Ascending aorta (tissue), 2 donors: ENCODE results near the gene DNAJB6. TPM values are rescaled to one million over a fixed set of nuclear protein-coding genes. Genes with fewer than 3 reads are reported as not detected.

Experiments
- DNase-seq, 2 donors: peaks; one replicate each; pipeline ENCODE4 v3.0.0-alpha.2; 2019; ENCODE audit warnings: low spot score in 2 of 2
- H3K27ac ChIP-seq, 2 donors: fragments of 200-600 bp; sonication (generic); one replicate each; pipeline ENCODE4 v1.5.1; 2016 to 2017; ENCODE audit warnings: mild to moderate bottlenecking in 1 of 2
- H3K27me3 ChIP-seq: fragments of 200-600 bp; sonication (generic); one replicate; pipeline ENCODE4 v1.5.1; 2017
- H3K36me3 ChIP-seq, 2 donors: fragments of 200-600 bp; sonication (generic); one replicate each; pipeline ENCODE4 v1.5.1; 2016
- H3K4me1 ChIP-seq, 2 donors: fragments of 200-600 bp; sonication (generic); one replicate each; pipeline ENCODE4 v1.5.1; 2016 to 2017; ENCODE audit warnings: mild to moderate bottlenecking in 1 of 2
- H3K4me3 ChIP-seq, 2 donors: fragments of 200-600 bp; sonication (generic); one replicate each; pipeline ENCODE4 v1.5.1; 2016 to 2017; ENCODE audit warnings: mild to moderate bottlenecking in 1 of 2
- H3K9me3 ChIP-seq, 2 donors: fragments of 200-600 bp; sonication (generic); one replicate each; pipeline ENCODE4 v1.5.1; 2016
- intact Hi-C: fragments of 100-400 bp; cut with DNase I; formaldehyde crosslinking; loops from one replicate; pipeline ENCODE4 v1.15.1; 2023
- total RNA-seq: library from RNA; depleted of rRNA; stranded (reverse); fragments of >200 nt; gene quantifications from one replicate; pipeline ENCODE4 v1.1.0, GENCODE V29; 2016
- TF ChIP-seq, protein P1 (sequence below), 3 experiments: fragments of 200-600 bp in 2 of 3; fragments of 450-650 bp in 1 of 3; sonication (generic) in 2 of 3; IDR thresholded peaks; one replicate each; pipeline ENCODE4 v1.5.1; 2016 to 2019; ENCODE audit warnings: antibody characterized with exemption in 3 of 3, mild to moderate bottlenecking in 1 of 3, moderate library complexity in 1 of 3

Gene DNAJB6
- total RNA-seq, 1 donor from 2014 or later, result 79.1 TPM

GRCh38 chr7:157335236-157335635, 1.6 kb upstream of the DNAJB6 start:
- Histone ChIP-seq H3K4me1 (peaks cover 3 to 6% of the 10 kb centered on the region in 2 donors), H3K27ac (no peak overlapping the region)
- intact Hi-C loops, result loop anchor here (5.0 kb wide), 1 partner anchor 198 kb away; the partner anchor contains the start of gene UBE3C

DNA sequence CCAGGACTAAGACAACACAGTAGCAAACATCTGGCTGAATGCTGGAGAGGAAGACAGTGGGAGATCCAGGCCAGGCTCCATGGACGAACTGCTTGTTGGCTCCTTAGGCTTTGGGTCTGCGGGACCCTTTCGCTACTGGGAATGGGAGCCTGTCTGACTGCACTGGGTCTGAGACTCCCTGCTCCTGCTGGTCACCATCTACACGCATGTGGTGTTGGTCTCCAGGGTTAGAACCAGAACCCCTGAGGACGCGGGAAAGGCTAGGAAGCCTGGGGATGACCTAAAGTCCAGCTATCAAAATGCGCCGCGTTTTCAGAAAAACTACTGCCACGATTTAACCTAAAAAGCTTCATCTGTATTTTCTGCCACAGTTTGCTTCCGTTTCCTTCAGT, 817 bp upstream of the DNAJB6 start:
- H3K27me3 ChIP-seq, result no peaks in the 10 kb centered on the region
- intact Hi-C loops, result loop anchor here (2.0 to 5.0 kb wide), 4 partner anchors 51 to 387 kb away; partner anchors contain the start of genes NOM1 and UBE3C
- H3K4me1 ChIP-seq, result peaks cover 3 to 6% of the 10 kb centered on the region in 2 donors
- TF ChIP-seq, protein P1, sequence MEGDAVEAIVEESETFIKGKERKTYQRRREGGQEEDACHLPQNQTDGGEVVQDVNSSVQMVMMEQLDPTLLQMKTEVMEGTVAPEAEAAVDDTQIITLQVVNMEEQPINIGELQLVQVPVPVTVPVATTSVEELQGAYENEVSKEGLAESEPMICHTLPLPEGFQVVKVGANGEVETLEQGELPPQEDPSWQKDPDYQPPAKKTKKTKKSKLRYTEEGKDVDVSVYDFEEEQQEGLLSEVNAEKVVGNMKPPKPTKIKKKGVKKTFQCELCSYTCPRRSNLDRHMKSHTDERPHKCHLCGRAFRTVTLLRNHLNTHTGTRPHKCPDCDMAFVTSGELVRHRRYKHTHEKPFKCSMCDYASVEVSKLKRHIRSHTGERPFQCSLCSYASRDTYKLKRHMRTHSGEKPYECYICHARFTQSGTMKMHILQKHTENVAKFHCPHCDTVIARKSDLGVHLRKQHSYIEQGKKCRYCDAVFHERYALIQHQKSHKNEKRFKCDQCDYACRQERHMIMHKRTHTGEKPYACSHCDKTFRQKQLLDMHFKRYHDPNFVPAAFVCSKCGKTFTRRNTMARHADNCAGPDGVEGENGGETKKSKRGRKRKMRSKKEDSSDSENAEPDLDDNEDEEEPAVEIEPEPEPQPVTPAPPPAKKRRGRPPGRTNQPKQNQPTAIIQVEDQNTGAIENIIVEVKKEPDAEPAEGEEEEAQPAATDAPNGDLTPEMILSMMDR (IDR thresholded peaks at IDR 0.05), result no peak
- DNase-seq, result no peak
- no peaks in the 10 kb centered on the region for H3K36me3 ChIP-seq
- H3K9me3 ChIP-seq, result no peaks in the 10 kb centered on the region
- peak overlapping the region; percentile 83 to 91 for H3K4me3 ChIP-seq
- H3K27ac ChIP-seq, result peak overlapping the region; percentile 97

More at GRCh38 chr7:157335236-157335635, 1.6 kb upstream of the DNAJB6 start:
- no peaks in the 10 kb centered on the region for H3K36me3 ChIP-seq
- no peaks in the 10 kb centered on the region for H3K27me3 ChIP-seq
- DNase-seq, result no peak
- H3K9me3 ChIP-seq, result no peaks in the 10 kb centered on the region
- TF ChIP-seq, protein P1 (IDR thresholded peaks at IDR 0.05), result no peak
- no peak overlapping the region for H3K4me3 ChIP-seq

GRCh38 chr7:157337316-157338149, 729 bp downstream of the DNAJB6 start:
- Histone ChIP-seq H3K36me3 (no peaks in the 10 kb centered on the region), H3K27ac (peak overlapping the region; percentile 97), H3K4me1 (peaks cover 3 to 6% of the 10 kb centered on the region in 2 donors), H3K4me3 (peak overlapping the region; percentile 83 to 91), H3K27me3 (no peaks in the 10 kb centered on the region), H3K9me3 (no peaks in the 10 kb centered on the region)
- TF ChIP-seq, protein P1 (IDR thresholded peaks at IDR 0.05), result no peak
- intact Hi-C loops, result loop anchor here (1.0 to 5.0 kb wide), 5 partner anchors 10 to 389 kb away; partner anchors contain the start of genes NOM1 and UBE3C
- DNase-seq, result peak in 1 of 2 donors; percentile 78

DNA sequence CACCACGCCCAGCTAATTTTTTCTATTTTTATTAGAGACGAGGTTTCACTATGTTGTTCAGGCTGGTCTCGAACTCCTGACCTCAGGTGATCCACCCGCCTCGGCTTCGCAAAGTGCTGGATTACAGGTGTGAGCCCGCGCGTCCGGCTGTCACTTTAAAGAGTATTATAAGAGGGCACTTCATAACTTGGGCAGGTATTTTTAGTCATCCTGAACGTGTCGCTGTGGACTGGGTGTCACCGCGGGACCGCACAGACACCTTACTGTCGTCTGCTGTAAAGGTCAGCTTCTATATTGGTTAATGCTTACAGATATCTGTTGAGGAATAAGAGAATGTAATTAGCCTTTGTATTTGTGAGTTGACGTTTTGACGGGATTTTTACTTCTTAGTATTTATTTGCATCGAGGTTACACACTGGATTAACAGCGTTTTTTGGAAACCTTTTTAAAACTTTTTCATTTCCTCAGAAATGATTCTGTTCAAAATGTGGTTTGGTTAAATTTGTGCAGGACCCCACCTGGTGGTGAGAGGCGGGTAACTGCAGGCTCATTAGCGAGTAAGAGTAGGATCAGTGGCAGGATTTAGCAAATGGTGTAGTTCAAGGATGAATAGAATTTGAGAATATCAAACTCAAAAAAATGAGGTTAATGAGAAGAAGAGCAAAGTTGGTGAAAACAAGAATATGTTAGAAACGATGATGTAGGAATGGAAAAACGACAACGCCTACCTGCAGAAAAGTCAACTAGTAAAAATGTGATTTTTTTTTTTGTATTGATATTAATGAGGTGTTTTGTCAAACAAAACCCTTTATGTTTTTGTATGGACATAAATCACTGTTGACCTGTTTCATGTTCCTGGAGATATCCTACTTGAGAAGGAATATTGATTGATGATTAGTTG, 3.2 kb downstream of the DNAJB6 start:
- Histone ChIP-seq H3K36me3 (no peaks in the 10 kb centered on the region), H3K4me1 (peaks cover 3 to 6% of the 10 kb centered on the region in 2 donors), H3K4me3 (no peak overlapping the region), H3K27ac (no peak overlapping the region), H3K27me3 (no peaks in the 10 kb centered on the region), H3K9me3 (no peaks in the 10 kb centered on the region)
- intact Hi-C loops, result loop anchor here (5.0 to 10.0 kb wide), 2 partner anchors 203 to 445 kb away; partner anchors contain the start of genes LMBR1 and UBE3C
- TF ChIP-seq, protein P1 (IDR thresholded peaks at IDR 0.05), result peak; percentile 59 to 86 (median 86)
- DNase-seq, result peak in 1 of 2 donors; percentile 82

- Histone ChIP-seq H3K4me1 (peaks cover 3 to 26% of the 10 kb centered on the region in 2 donors), H3K4me3 (peak overlapping the region; percentile 47 to 50), H3K27me3 (no peaks in the 10 kb centered on the region)
Measured at GRCh38 chr7:157347217-157347904, 10.6 kb downstream of the DNAJB6 start.

More at GRCh38 chr7:157347217-157347904, 10.6 kb downstream of the DNAJB6 start:
- intact Hi-C loops, result loop anchor here (1.0 to 10.0 kb wide), 2 partner anchors 10 to 453 kb away; partner anchors contain the start of genes DNAJB6 and LMBR1
- no peaks in the 10 kb centered on the region for H3K9me3 ChIP-seq
- TF ChIP-seq, protein P1 (IDR thresholded peaks at IDR 0.05), result no peak
- peak; percentile 46 to 89 for DNase-seq
- no peaks in the 10 kb centered on the region for H3K36me3 ChIP-seq
- peak overlapping the region; percentile 61 to 71 for H3K27ac ChIP-seq
